ENCODE results near the gene LHX3. TPM values are rescaled to one million over a fixed set of nuclear protein-coding genes. Genes with fewer than 3 reads are reported as not detected.

Gene LHX3
- polyA plus RNA-seq, 1 donor from 2014 or later, result not detected

GRCh38 chr9:136252281-136252680, 47.4 kb upstream of the LHX3 start:
- no peaks in the 10 kb centered on the region for H4K20me1 ChIP-seq (ENCODE audit: insufficient read depth)
- H3K4me2 ChIP-seq (ENCODE audit: low read length), result no peak overlapping the region
- no peak overlapping the region for H3K9ac ChIP-seq (ENCODE audit: low read length)
- H3K4me3 ChIP-seq (ENCODE audit: low read length), result no peak overlapping the region
- H3K36me3 ChIP-seq (ENCODE audit: insufficient read depth, low read length), result no peaks in the 10 kb centered on the region
- no peaks in the 10 kb centered on the region for H3K9me2 ChIP-seq (ENCODE audit: insufficient read depth, low read length)
- no peaks in the 10 kb centered on the region for H3K27me3 ChIP-seq (ENCODE audit: insufficient read depth, low read depth, low read length)
- H3K79me2 ChIP-seq (replicated peaks; ENCODE audit: insufficient read depth, low read length), result no peaks in the 10 kb centered on the region
- TF ChIP-seq EZH2 (IDR thresholded peaks at IDR 0.05; ENCODE audit: borderline replicate concordance, insufficient read depth, low read length, poor library complexity, severe bottlenecking), result no peak
- TF ChIP-seq SMC3 (conservative IDR thresholded peaks at IDR 0.05; ENCODE audit: poor library complexity), result no peak
- no peak for TF ChIP-seq POLR2AphosphoS5 (IDR thresholded peaks at IDR 0.05)
- no peak for TF ChIP-seq REST (IDR thresholded peaks at IDR 0.05; ENCODE audit: borderline replicate concordance)
- TF ChIP-seq RAD21 (conservative IDR thresholded peaks at IDR 0.05), result no peak
- no peak for TF ChIP-seq MXI1 (conservative IDR thresholded peaks at IDR 0.05; ENCODE audit: poor library complexity, severe bottlenecking)
- TF ChIP-seq, protein P1, sequence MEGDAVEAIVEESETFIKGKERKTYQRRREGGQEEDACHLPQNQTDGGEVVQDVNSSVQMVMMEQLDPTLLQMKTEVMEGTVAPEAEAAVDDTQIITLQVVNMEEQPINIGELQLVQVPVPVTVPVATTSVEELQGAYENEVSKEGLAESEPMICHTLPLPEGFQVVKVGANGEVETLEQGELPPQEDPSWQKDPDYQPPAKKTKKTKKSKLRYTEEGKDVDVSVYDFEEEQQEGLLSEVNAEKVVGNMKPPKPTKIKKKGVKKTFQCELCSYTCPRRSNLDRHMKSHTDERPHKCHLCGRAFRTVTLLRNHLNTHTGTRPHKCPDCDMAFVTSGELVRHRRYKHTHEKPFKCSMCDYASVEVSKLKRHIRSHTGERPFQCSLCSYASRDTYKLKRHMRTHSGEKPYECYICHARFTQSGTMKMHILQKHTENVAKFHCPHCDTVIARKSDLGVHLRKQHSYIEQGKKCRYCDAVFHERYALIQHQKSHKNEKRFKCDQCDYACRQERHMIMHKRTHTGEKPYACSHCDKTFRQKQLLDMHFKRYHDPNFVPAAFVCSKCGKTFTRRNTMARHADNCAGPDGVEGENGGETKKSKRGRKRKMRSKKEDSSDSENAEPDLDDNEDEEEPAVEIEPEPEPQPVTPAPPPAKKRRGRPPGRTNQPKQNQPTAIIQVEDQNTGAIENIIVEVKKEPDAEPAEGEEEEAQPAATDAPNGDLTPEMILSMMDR (IDR thresholded peaks at IDR 0.05; ENCODE audit: poor library complexity, severe bottlenecking), result no peak
- no peak for TF ChIP-seq TAF1 (IDR thresholded peaks at IDR 0.05; ENCODE audit: low read depth)
- no peak for TF ChIP-seq EP300 (conservative IDR thresholded peaks at IDR 0.05; ENCODE audit: poor library complexity, severe bottlenecking)
- no peak overlapping the region for H2AFZ ChIP-seq (ENCODE audit: low read depth, low read length)
- no peaks in the 10 kb centered on the region for H3F3A ChIP-seq (ENCODE audit: insufficient read depth, low read length, poor library complexity, severe bottlenecking)
- no peaks in the 10 kb centered on the region for H3K9me3 ChIP-seq (ENCODE audit: low read length)
- no peak overlapping the region for H3K27ac ChIP-seq (ENCODE audit: low read length)

- Histone ChIP-seq H3K27me3 (ENCODE audit: insufficient read depth, low read depth, low read length) (no peaks in the 10 kb centered on the region), H3K79me2 (replicated peaks; ENCODE audit: insufficient read depth, low read length) (no peaks in the 10 kb centered on the region), H3K4me3 (ENCODE audit: low read length) (no peak overlapping the region), H4K20me1 (ENCODE audit: insufficient read depth) (no peaks in the 10 kb centered on the region), H3K36me3 (ENCODE audit: insufficient read depth, low read length) (no peaks in the 10 kb centered on the region), H3F3A (ENCODE audit: insufficient read depth, low read length, poor library complexity, severe bottlenecking) (no peaks in the 10 kb centered on the region), H3K9me3 (ENCODE audit: low read length) (no peaks in the 10 kb centered on the region), H2AFZ (ENCODE audit: low read depth, low read length) (no peak overlapping the region), H3K27ac (ENCODE audit: low read length) (no peak overlapping the region), H3K4me2 (ENCODE audit: low read length) (no peak overlapping the region), H3K9me2 (ENCODE audit: insufficient read depth, low read length) (no peaks in the 10 kb centered on the region), H3K9ac (ENCODE audit: low read length) (no peak overlapping the region)
- TF ChIP-seq RAD21 (conservative IDR thresholded peaks at IDR 0.05) (no peak), EZH2 (IDR thresholded peaks at IDR 0.05; ENCODE audit: borderline replicate concordance, insufficient read depth, low read length, poor library complexity, severe bottlenecking) (no peak), EP300 (conservative IDR thresholded peaks at IDR 0.05; ENCODE audit: poor library complexity, severe bottlenecking) (no peak), POLR2AphosphoS5 (IDR thresholded peaks at IDR 0.05) (no peak), TAF1 (IDR thresholded peaks at IDR 0.05; ENCODE audit: low read depth) (no peak), SMC3 (conservative IDR thresholded peaks at IDR 0.05; ENCODE audit: poor library complexity) (no peak), REST (IDR thresholded peaks at IDR 0.05; ENCODE audit: borderline replicate concordance) (no peak), MXI1 (conservative IDR thresholded peaks at IDR 0.05; ENCODE audit: poor library complexity, severe bottlenecking) (no peak)
- TF ChIP-seq, protein P1 (IDR thresholded peaks at IDR 0.05; ENCODE audit: poor library complexity, severe bottlenecking), result no peak
Measured at GRCh38 chr9:136251264-136252115, 46.6 kb upstream of the LHX3 start.
